Measurements from ENCODE around the gene KRTAP5-10. TPM values are rescaled to one million over a fixed set of nuclear protein-coding genes. Genes with fewer than 3 reads are reported as not detected.
"Not testable (repeated sequence)": the region's sequence is repeated elsewhere in the genome, so short reads cannot be mapped to it uniquely, and the experiment has no call there.

Gene KRTAP5-10
- total RNA-seq, 1 donor from 2014 or later = 1.5 TPM

DNA sequence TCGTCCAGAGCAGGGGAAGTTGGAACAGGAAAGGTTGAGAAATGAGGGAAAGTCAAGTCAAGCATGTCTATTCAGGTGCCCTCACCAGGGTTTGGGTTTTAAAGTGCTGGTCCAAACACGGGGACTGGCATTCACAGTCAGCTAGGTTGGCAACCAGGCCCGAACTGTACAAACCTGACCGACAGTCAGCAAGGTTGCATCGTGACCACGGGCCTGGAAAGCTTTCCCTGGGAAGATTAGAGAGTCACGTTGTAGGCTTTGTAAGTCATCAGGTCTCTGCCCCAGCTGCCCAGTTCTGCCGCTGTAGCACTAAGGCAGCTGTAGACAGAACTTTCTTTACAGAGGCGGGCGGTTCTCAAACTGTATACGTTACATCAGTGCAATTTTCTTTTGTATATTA, 7.4 kb downstream of the KRTAP5-10 start:
- DNase-seq = no peak

- DNase-seq = no peak
Measured at GRCh38 chr11:71574418-71574817, 9.1 kb downstream of the KRTAP5-10 start.

- no peak for DNase-seq
Measured at GRCh38 chr11:71575723-71576424, 10.5 kb downstream of the KRTAP5-10 start.

DNA sequence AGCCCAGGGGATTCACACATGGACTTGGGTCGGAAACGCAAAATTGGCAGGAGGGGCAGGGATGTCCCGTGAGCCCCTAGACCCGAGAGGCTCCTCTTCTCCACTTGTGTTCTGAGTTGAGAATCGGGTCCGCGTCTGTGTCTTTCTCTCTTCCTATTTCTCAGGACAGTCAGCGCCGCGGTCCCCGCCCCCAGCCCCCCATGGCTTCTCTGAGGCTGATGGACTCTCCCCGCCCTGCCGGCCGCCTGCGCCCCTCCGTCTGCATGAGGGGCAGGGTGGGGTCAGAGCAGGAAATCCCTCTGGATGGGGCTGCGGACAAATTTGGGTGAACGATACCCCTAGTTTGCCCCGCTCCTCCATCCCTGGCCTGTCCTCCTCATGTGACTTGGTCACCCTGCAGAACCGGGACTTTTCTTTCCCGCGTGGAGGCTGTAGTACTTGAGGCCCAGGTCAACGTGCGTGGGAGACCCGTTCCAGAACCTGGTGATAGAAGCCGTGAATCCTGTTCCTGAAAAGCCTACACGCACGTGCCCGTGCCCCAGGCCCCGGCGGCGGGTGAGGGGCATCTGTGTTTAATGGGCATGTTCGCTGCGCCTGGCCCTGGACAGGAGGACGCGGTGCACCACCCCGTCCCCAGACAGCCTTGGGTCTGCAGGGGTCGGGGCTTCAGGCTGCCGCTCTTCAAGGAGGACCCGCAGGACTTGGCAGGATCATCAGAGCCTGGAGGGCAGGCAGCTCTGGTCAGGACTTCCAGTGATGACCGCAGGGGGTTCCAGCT, 11.5 kb downstream of the KRTAP5-10 start:
- not testable (repeated sequence) for DNase-seq

DNA sequence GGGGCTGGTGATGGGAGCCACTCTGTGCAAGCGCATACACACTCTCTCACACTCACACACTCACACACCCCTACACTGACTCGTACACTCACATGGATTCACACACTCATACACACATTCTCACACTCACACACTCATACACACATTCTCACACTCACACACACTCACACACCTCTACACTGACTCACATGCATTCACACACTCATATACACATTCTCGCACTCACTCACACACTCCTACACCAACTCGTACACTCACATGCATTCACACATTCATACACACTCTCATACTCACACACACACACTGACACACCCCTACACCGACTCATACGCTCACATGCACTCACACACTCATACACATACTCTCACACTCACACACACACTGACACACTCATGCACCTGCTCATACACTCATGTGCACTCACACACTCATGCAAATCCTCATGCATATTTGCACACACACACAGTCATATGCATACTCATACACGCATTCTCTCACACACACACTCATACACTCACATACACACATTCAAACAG, 12.2 kb downstream of the KRTAP5-10 start:
- DNase-seq = no peak

GRCh38 chr11:71579513-71579912, 14.2 kb downstream of the KRTAP5-10 start:
- not testable (repeated sequence) for DNase-seq

GRCh38 chr11:71580057-71581003, 15.0 kb downstream of the KRTAP5-10 start:
- DNase-seq = peak; percentile 60

- DNase-seq = no peak
Measured at GRCh38 chr11:71581826-71582225, 16.5 kb downstream of the KRTAP5-10 start.

DNA sequence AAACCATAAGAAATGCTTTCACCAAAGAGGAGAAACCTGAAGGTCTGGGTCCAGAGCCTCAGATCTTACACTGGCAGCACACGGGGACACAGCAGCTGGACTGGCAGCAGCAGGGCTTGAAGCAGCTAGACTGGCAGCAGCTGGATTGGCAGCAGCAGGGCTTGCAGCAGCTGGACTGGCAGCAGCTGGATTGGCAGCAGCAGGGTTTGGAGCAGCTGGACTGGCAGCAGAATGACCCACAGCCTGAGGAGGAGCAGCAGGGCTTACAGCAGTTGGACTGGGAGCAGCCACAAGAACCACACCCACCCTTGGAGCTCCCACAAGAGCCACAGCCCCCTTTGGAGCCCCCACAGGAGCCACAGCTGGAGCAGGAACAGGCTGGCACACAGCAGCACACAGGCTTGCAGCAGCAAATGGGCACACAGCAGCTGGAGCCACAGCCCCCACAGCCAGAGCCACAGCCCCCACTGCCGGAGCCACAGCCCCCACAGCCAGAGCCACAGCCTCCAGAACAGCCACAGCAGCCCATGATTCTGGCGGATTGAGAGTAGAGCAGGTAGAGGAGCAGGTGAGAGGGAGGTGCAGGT, 17.0 kb downstream of the KRTAP5-10 start, which contains the start of gene KRTAP5-11:
Gene KRTAP5-11 (minus strand): TSS at position 567 of the 587 bp plus-strand sequence. CDS start 38 bp downstream, at position 529.
- no peak for DNase-seq

- DNase-seq = not testable (repeated sequence)
Measured at GRCh38 chr11:71582969-71583368, 17.6 kb downstream of the KRTAP5-10 start.

DNA sequence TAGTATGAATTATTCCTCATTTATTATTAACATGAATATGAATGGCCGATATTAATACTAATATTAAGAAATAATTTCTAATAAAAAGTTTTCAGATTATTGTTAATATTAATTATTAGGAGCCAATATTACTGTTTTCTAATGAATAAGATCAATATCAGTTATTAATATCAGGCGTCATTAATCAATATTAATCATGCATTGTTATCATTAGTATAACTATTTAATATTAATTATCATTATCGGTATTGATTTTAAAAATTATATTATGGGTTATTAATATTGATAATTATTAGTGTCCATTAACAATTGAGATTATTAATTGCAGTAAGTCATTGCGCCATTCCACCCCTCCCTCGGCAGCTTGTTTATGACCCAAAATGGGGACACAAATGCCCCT, 20.3 kb downstream of the KRTAP5-10 start:
- not testable (repeated sequence) for DNase-seq

DNA sequence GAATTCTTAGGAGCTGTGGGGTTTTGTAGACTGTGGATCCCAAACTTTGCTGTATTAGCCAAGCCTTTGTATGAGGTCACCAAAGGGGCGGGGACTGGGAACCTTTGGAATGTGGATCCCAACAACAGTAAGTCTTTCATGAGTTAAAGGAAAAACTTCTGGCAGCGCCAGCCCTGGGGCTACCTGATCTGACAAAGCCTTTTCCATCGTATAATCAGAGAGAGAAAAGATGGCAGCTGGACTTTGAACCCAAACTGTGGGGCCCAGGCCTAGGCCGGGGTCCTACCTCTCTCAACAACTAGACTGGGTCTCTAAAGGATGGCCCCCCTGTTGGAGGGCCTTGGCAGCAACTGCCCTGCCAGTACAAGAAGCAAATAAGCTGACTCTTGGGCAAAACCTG, 23.0 kb downstream of the KRTAP5-10 start:
- not testable (repeated sequence) for DNase-seq

GRCh38 chr11:71588822-71589545, 23.6 kb downstream of the KRTAP5-10 start:
- not testable (repeated sequence) for DNase-seq

DNA sequence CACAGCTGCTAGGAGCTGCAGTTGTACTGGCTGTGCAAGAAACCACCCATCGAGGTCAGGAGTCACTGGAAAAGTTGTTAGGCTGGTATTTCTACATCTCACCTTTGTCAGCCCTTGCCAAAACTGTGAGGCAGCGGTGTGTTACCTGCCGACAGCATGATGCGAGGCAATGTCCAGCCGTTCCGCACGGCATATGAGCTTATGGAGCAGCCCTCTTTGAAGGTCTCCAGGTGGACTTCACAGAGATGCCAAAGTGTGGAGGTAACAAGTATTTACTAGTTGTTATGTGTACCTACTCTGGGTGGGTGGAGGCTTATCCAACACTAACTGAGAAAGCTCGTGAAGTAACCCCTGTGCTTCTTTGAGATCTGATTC, 24.2 kb downstream of the KRTAP5-10 start:
- DNase-seq = not testable (repeated sequence)

GRCh38 chr11:71603221-71603620, 37.9 kb downstream of the KRTAP5-10 start:
- DNase-seq = not testable (repeated sequence)

DNA sequence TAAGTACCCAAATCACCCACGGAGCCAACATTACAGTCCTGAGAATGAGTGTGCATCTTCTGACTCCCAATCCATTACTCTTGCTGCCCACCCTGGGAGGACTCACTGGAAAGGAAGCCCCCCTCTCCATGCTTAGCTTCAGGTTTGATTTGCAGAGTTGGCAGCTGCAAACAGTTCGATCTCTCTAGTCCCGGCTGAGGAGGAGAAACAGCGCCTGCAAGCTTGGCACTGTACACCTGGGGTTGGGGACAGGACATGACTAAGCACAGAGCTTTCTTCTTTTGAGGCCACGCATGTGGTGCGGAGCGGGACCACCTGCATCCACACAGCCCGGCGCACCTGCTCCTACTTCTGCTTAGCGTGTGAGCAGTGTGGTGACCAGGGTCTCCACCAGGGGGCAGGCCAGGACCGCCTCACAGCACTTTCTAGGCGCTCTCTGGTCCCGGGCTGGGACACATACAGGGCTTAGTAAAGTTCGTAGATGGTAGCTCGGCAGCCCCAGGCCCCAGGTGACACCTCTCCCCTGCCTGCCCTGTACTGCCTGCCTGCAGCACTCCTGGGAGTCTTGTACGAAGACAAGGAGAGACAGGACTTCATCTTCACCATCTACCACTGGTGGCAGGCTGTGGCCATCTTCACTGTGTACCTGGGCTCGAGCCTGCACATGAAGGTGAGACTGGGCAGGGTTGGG, 39.6 kb downstream of the KRTAP5-10 start:
- DNase-seq = not testable (repeated sequence)

DNA sequence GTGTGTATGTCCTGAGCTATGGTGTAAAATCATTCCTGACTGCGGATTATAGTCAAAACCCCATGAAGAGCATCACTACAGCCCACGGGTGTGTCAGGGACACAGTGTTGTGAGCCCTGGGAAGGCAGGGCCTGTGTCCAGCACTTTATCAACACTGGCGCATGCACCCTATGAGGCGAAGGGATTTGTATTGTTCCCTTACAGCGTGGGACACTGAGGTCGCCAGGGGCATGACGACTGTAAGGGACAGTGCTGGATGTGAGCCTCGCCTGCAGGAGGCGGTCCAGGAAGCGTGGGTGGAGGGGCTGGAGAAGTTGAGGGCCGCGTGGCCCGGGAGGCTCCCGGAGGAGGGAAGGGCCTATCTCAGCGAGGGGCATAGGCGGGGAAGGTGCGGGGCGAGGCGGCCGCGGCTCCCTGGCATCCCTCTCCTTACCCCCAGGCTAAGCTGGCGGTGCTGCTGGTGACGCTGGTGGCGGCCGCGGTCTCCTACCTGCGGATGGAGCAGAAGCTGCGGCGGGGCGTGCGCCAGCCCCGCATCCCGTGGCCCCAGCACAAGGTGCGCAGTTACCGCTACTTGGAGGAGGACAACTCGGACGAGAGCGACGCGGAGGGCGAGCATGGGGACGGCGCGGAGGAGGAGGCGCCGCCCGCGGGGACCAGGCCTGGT, 41.6 kb downstream of the KRTAP5-10 start:
- DNase-seq = not testable (repeated sequence)

- not testable (repeated sequence) for DNase-seq
Measured at GRCh38 chr11:71607520-71608216, 42.3 kb downstream of the KRTAP5-10 start.

- DNase-seq = not testable (repeated sequence)
Measured at GRCh38 chr11:71608272-71608671, 42.9 kb downstream of the KRTAP5-10 start.
